Activated CD8-positive, alpha-beta T cell treated with anti-CD3 and anti-CD28 coated beads, Interleukin-2, amount 10 ng/mL, durations not matched to agents 7 days and 5 days (primary cell): ENCODE data around the gene DUOX1. TPM values are rescaled to one million over a fixed set of nuclear protein-coding genes. Genes with fewer than 3 reads are reported as not detected.
"Not testable (repeated sequence)": the region's sequence is repeated elsewhere in the genome, so short reads cannot be mapped to it uniquely, and the experiment has no call there.

ENCODE experiments used
- ATAC-seq: fragments of 150-1000 bp; cut with Tn5 transposase; one replicate; pipeline ENCODE4 v1.10.0; 2021; ENCODE audit warnings: moderate library complexity
- CTCF ChIA-PET: fragments of 350-600 bp; sonication (Branson Sonifier 250); formaldehyde crosslinking; loops from one replicate; lab custom pipeline; 2021; ENCODE audit warnings: antibody characterized with exemption; lab: Charles Lee
- POLR2A ChIA-PET: fragments of 350-600 bp; sonication (Branson Sonifier 250); formaldehyde crosslinking; loops from one replicate; lab custom pipeline; 2021; ENCODE audit warnings: antibody characterized with exemption; lab: Charles Lee
- DNase-seq: peaks from one replicate; pipeline ENCODE4 v3.0.0-alpha.2; 2020
- H3K27ac Mint-ChIP-seq: one replicate; pipeline ENCODE4 v1.8.0; 2021; ENCODE audit warnings: mild to moderate bottlenecking, mixed read lengths
- H3K27me3 Mint-ChIP-seq: one replicate; pipeline ENCODE4 v1.8.0; 2021; ENCODE audit warnings: low read depth, mixed read lengths
- H3K36me3 Mint-ChIP-seq: one replicate; pipeline ENCODE4 v1.8.0; 2021; ENCODE audit warnings: low read depth, mixed read lengths
- H3K4me1 Mint-ChIP-seq: one replicate; pipeline ENCODE4 v1.8.0; 2021; ENCODE audit warnings: low read depth, mixed read lengths
- H3K4me3 Mint-ChIP-seq: one replicate; pipeline ENCODE4 v1.8.0; 2021; ENCODE audit warnings: mild to moderate bottlenecking, mixed read lengths
- H3K9me3 Mint-ChIP-seq: one replicate; pipeline ENCODE4 v1.8.0; 2022; ENCODE audit warnings: mixed read lengths; ENCODE audit not compliant: insufficient read depth
- total RNA-seq, 2 experiments: library from RNA; stranded (reverse); gene quantifications; one replicate each; pipeline ENCODE4 v1.2.3, GENCODE V29; 2021

Gene DUOX1
- total RNA-seq, 2 experiments from 2014 or later, result not detected

- Mint-ChIP-seq H3K27me3 (peaks cover 18% of the 10 kb centered on the region), H3K4me3 (no peak overlapping the region), H3K9me3 (no peaks in the 10 kb centered on the region), H3K4me1 (no peaks in the 10 kb centered on the region), H3K36me3 (no peaks in the 10 kb centered on the region), H3K27ac (no peak overlapping the region)
- CTCF ChIA-PET, result interaction anchor here (2.1 kb wide), 1 partner anchor 24 kb away, joined by 12 read pairs; no protein-coding TSS in a partner anchor
- ATAC-seq (no peak), DNase-seq (no peak)
- POLR2A ChIA-PET, result no interaction called here
These were observed 36.0 kb upstream of the DUOX1 start for GRCh38 chr15:45093622-45094357.

- no peaks in the 10 kb centered on the region for H3K9me3 Mint-ChIP-seq
- H3K4me1 Mint-ChIP-seq, result no peaks in the 10 kb centered on the region
- H3K4me3 Mint-ChIP-seq, result no peak overlapping the region
- DNase-seq (no peak), ATAC-seq (no peak)
- H3K27me3 Mint-ChIP-seq, result peaks cover 18% of the 10 kb centered on the region
- CTCF ChIA-PET, result interaction anchor here (2.1 kb wide), 1 partner anchor 24 kb away, joined by 12 read pairs; no protein-coding TSS in a partner anchor
- no peaks in the 10 kb centered on the region for H3K36me3 Mint-ChIP-seq
- H3K27ac Mint-ChIP-seq, result no peak overlapping the region
- POLR2A ChIA-PET, result no interaction called here
These were observed 35.5 kb upstream of the DUOX1 start for GRCh38 chr15:45094358-45094730.

DNA sequence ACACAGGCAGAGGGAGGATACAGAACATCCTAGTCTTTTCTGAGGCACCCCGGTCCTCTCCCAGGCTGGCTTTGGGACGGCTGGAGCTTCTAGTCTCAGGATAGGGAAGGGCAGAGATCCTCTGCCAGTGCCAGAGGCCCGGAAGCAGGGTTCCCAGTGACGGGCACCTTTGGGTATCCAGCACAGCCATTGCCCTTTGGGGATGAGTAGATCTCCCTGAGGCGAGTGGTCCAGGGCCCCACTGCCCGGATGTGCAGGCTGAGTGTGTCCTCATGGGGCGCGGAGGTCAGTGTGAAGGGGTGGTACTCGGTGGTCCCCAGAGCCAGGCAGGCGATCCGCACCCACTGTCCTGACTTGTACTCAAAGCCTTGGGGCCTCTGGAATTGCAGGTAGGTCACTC is 34.1 kb upstream of the DUOX1 start:
- CTCF ChIA-PET, result no interaction called here
- Mint-ChIP-seq H3K4me1 (no peaks in the 10 kb centered on the region), H3K4me3 (no peak overlapping the region), H3K9me3 (no peaks in the 10 kb centered on the region), H3K36me3 (no peaks in the 10 kb centered on the region), H3K27me3 (peaks cover 9% of the 10 kb centered on the region), H3K27ac (no peak overlapping the region)
- POLR2A ChIA-PET, result no interaction called here
- DNase-seq (no peak), ATAC-seq (no peak)

GRCh38 chr15:45097466-45097865 is 32.3 kb upstream of the DUOX1 start:
- ChIA-PET POLR2A (no interaction called here), CTCF (no interaction called here)
- ATAC-seq (no peak), DNase-seq (no peak)
- Mint-ChIP-seq H3K4me1 (no peaks in the 10 kb centered on the region), H3K9me3 (no peaks in the 10 kb centered on the region), H3K4me3 (no peak overlapping the region), H3K27me3 (no peaks in the 10 kb centered on the region), H3K27ac (no peak overlapping the region), H3K36me3 (no peaks in the 10 kb centered on the region)

GRCh38 chr15:45099549-45100165 is 30.1 kb upstream of the DUOX1 start:
- Mint-ChIP-seq H3K27me3 (no peaks in the 10 kb centered on the region), H3K4me3 (no peak overlapping the region), H3K4me1 (no peaks in the 10 kb centered on the region), H3K36me3 (no peaks in the 10 kb centered on the region), H3K9me3 (no peaks in the 10 kb centered on the region), H3K27ac (no peak overlapping the region)
- no peak for DNase-seq
- ChIA-PET POLR2A (no interaction called here), CTCF (no interaction called here)
- ATAC-seq, result no peak

GRCh38 chr15:45100884-45101625 is 28.7 kb upstream of the DUOX1 start:
- DNase-seq (no peak), ATAC-seq (no peak)
- Mint-ChIP-seq H3K4me1 (no peaks in the 10 kb centered on the region), H3K27ac (no peak overlapping the region), H3K9me3 (no peaks in the 10 kb centered on the region), H3K4me3 (no peak overlapping the region), H3K27me3 (peaks cover 2% of the 10 kb centered on the region), H3K36me3 (no peaks in the 10 kb centered on the region)
- CTCF ChIA-PET, result interaction anchor here (0.7 to 1.3 kb wide), 3 partner anchors 11 to 248 kb away, joined by 3 to 4 read pairs (median 3); no protein-coding TSS in a partner anchor
- POLR2A ChIA-PET, result no interaction called here

DNA sequence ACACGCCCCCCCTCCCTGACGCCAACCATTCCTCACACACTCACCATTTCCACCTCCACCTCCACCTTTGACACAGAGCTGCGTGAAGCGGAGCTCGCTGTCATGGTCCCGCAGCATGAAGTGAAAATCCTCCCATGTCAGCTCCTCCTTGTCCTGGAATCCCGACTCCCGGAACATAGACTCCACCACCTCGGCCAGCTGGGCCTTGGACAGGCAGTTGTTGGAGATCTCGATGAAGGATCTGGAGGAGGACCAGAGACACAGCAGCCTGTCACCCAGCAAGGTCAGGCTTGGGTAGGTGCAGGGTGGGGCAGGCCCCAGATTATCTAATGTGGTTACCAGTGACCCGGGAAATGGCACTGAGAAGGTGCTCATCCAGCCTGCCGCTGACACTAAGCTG is 28.0 kb upstream of the DUOX1 start:
- ATAC-seq (no peak), DNase-seq (no peak)
- no peak overlapping the region for H3K4me3 Mint-ChIP-seq
- ChIA-PET CTCF (interaction anchor here (1.3 kb wide), 1 partner anchor 10 kb away, joined by 3 read pairs; no protein-coding TSS in a partner anchor), POLR2A (no interaction called here)
- H3K4me1 Mint-ChIP-seq, result no peaks in the 10 kb centered on the region
- no peaks in the 10 kb centered on the region for H3K36me3 Mint-ChIP-seq
- H3K27me3 Mint-ChIP-seq, result peaks cover 4% of the 10 kb centered on the region
- no peaks in the 10 kb centered on the region for H3K9me3 Mint-ChIP-seq
- H3K27ac Mint-ChIP-seq, result no peak overlapping the region

DNA sequence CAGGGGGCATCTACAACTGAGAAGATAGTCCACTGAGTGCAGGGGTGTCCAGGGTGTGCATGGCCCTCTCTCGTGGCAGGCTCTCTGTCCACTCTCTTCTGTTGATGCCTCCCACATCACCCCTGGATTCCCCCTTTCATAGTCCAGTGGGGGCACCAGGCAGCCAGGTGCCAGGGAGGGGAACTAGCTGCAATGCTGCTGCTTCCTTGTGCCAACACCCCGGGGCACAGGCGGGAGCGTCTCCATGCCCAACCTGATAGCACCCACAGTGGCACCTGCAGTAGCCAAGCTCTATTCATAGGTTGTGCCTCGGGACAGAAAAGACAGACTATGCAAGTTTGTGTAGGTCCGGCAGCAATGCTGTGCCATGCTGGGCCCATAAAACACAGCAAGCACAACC is 27.6 kb upstream of the DUOX1 start:
- DNase-seq, result no peak
- Mint-ChIP-seq H3K27me3 (peaks cover 4% of the 10 kb centered on the region), H3K27ac (no peak overlapping the region), H3K4me1 (no peaks in the 10 kb centered on the region), H3K36me3 (no peaks in the 10 kb centered on the region), H3K4me3 (no peak overlapping the region), H3K9me3 (no peaks in the 10 kb centered on the region)
- ATAC-seq, result no peak
- ChIA-PET POLR2A (no interaction called here), CTCF (interaction anchor here (0.9 kb wide), 1 partner anchor 16 kb away, joined by 4 read pairs; no protein-coding TSS in a partner anchor)

GRCh38 chr15:45104170-45104569 is 25.6 kb upstream of the DUOX1 start:
- DNase-seq, H3K4me1 Mint-ChIP-seq, H3K27me3 Mint-ChIP-seq, H3K9me3 Mint-ChIP-seq, H3K36me3 Mint-ChIP-seq, POLR2A ChIA-PET, ATAC-seq, CTCF ChIA-PET, H3K4me3 Mint-ChIP-seq, H3K27ac Mint-ChIP-seq: not testable (repeated sequence)

- H3K36me3 Mint-ChIP-seq, result no peaks in the 10 kb centered on the region
- H3K4me3 Mint-ChIP-seq, result no peak overlapping the region
- CTCF ChIA-PET, result interaction anchor here (4.0 kb wide), 1 partner anchor 12 kb away, joined by 19 read pairs; no protein-coding TSS in a partner anchor
- POLR2A ChIA-PET, result no interaction called here
- H3K27me3 Mint-ChIP-seq, result peaks cover 23% of the 10 kb centered on the region
- no peak overlapping the region for H3K27ac Mint-ChIP-seq
- H3K9me3 Mint-ChIP-seq, result no peaks in the 10 kb centered on the region
- DNase-seq (no peak), ATAC-seq (no peak)
- no peaks in the 10 kb centered on the region for H3K4me1 Mint-ChIP-seq
These were observed 24.2 kb upstream of the DUOX1 start for GRCh38 chr15:45105586-45105985.

DNA sequence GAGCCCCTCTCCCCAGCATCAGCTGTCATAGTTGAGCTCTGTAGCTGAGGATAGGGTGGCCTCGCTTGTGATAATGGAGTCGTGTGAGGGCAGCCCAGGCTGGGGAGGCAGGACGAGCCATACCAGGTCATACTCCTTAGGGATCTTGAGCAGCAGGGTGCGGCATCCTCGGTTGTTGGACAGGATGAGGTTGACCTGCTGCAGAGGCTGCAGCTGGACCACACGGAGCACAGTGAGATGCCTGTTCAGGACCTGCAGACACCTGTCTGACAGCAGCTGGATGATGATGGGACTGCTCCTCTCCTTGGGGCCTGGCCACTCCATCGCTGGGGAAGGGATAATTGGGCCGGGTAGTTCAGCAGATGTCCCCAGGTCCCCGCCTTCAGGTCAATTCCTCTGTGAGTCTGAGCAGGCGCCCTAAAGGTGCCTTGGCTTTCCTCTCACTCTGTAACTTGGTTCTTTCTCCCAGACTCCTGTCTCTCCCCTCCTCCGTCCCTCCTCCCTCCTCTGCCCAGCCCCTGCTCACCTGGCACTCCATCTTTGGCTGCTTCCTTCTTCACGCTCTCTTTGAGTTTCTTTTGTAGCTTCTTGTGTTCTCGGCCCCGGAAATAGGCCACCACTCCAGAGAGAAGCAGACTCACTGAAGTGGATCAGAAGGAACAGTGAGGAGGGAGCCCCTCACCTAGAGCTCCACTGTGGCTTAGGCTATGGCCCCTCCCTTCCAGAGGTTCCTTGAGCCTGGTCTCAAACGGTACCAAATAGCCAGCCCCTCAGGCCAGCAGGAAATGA is 23.6 kb upstream of the DUOX1 start:
- POLR2A ChIA-PET, result no interaction called here
- Mint-ChIP-seq H3K4me3 (no peak overlapping the region), H3K27ac (no peak overlapping the region), H3K4me1 (no peaks in the 10 kb centered on the region), H3K36me3 (no peaks in the 10 kb centered on the region), H3K9me3 (no peaks in the 10 kb centered on the region), H3K27me3 (peaks cover 24% of the 10 kb centered on the region)
- CTCF ChIA-PET, result interaction anchor here (4.0 kb wide), 1 partner anchor 12 kb away, joined by 19 read pairs; no protein-coding TSS in a partner anchor
- no peak for ATAC-seq
- DNase-seq, result no peak
